BJ (cell line): ENCODE results near the gene PAXIP1. TPM values are rescaled to one million over a fixed set of nuclear protein-coding genes. Genes with fewer than 3 reads are reported as not detected.
A peak's percentile ranks its signal among the peaks of the same experiment; 100 is the strongest.

Source experiments
- CTCF ChIA-PET: fragments of 350-600 bp; formaldehyde crosslinking; extraction: SDS; loops from one replicate; lab custom pipeline; 2021; ENCODE audit warnings: antibody characterized with exemption, inconsistent platforms; lab: Yijun Ruan, JAX
- POLR2A ChIA-PET: fragments of 300-600 bp; sonication (Branson Sonifier 250); formaldehyde crosslinking; extraction: SDS; loops from one replicate; lab custom pipeline; 2021; ENCODE audit warnings: antibody characterized with exemption; lab: Charles Lee
- DNase-seq: peaks from one replicate; pipeline ENCODE4 v3.0.0-alpha.2; 2011; ENCODE audit warnings: low read depth
- H3K27me3 ChIP-seq: 2 replicates; pipeline ENCODE4 v1.6.0; 2011; ENCODE audit warnings: low read length; ENCODE audit not compliant: control insufficient read depth, insufficient read depth
- H3K36me3 ChIP-seq: 2 replicates; pipeline ENCODE4 v1.5.1; 2011; ENCODE audit warnings: low read length; ENCODE audit not compliant: control insufficient read depth, insufficient read depth
- H3K4me3 ChIP-seq: 2 replicates; pipeline ENCODE4 v1.5.1; 2011; ENCODE audit warnings: low read depth, mild to moderate bottlenecking, control low read depth, low read length
- polyA plus RNA-seq: library from polyadenylated mRNA; depleted of rRNA; stranded (reverse); fragments of >200 nt; gene quantifications from 2 replicates; pipeline ENCODE4 v1.2.3, GENCODE V29; 2011
- TF ChIP-seq, protein P1 (sequence below): IDR thresholded peaks from 2 replicates; pipeline ENCODE4 v1.5.1; 2011; ENCODE audit warnings: low read depth, mild to moderate bottlenecking, control low read depth, inconsistent platforms, low read length, moderate library complexity; ENCODE audit not compliant: insufficient read depth

The PAXIP1 gene
- polyA plus RNA-seq, 1 experiment, result 4.6 TPM

DNA sequence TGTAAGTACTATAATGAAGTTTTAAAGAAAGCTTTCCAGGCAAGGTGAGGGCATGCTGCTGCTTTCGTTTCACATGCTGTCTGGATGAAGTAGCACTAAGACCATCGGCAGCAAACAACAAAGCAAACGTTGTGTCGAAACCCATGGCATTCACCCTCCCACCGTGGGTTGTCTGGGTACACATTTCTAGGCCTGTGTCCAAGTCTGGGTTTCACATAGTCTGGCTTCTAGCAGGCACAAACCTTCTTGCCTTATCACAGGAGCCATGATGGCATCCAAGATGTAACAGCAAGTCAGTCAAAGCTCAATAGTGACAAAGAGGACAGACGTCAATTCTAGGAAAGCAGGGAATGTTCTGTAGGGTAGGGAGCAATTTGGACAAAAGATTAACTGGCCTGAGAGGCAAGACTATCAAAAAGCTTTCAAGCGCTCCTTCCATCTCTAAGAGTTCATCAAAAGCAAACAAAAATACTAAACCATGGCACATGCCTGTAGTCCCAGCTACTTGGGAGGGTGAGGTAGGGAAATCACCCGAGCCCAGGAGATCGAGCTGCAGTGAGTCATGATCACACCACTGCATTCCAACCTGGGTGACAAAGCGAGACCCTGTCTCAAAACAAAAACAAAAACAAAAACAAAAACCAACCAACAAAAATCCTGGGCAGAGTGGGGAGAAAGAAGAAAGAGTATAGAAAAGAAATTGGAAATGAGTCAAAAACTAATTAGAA is 42.7 kb downstream of the PAXIP1 start:
- Histone ChIP-seq H3K36me3 (peaks cover 8% of the 10 kb centered on the region), H3K27me3 (no peaks in the 10 kb centered on the region), H3K4me3 (no peak overlapping the region)
- TF ChIP-seq, protein P1, sequence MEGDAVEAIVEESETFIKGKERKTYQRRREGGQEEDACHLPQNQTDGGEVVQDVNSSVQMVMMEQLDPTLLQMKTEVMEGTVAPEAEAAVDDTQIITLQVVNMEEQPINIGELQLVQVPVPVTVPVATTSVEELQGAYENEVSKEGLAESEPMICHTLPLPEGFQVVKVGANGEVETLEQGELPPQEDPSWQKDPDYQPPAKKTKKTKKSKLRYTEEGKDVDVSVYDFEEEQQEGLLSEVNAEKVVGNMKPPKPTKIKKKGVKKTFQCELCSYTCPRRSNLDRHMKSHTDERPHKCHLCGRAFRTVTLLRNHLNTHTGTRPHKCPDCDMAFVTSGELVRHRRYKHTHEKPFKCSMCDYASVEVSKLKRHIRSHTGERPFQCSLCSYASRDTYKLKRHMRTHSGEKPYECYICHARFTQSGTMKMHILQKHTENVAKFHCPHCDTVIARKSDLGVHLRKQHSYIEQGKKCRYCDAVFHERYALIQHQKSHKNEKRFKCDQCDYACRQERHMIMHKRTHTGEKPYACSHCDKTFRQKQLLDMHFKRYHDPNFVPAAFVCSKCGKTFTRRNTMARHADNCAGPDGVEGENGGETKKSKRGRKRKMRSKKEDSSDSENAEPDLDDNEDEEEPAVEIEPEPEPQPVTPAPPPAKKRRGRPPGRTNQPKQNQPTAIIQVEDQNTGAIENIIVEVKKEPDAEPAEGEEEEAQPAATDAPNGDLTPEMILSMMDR, result no peak
- DNase-seq, result no peak
- POLR2A ChIA-PET, result no interaction called here
- CTCF ChIA-PET, result interaction anchor here (1.0 to 1.1 kb wide), 2 partner anchors 16 to 384 kb away, joined by 3 to 5 read pairs; no protein-coding TSS in a partner anchor

DNA sequence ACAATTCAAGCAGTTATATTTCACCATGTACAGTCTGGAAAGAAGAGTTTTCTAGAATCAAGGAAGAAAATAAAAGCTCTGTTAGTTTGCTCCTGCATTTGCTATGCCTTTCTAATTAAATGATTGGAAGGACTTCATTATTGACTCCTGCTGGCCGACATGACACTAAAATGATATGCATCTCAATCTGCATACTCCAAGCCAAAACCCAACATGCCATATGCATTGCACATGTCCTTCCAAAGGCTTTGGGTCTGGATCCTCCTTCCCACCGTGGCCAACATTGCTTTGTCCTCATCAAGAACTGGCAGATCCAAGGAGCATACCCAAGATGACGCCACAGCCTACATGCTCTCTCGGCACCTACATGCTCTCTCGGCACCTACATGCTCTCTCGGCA is 46.5 kb downstream of the PAXIP1 start:
- Histone ChIP-seq H3K36me3 (peaks cover 9% of the 10 kb centered on the region), H3K27me3 (no peaks in the 10 kb centered on the region), H3K4me3 (no peak overlapping the region)
- ChIA-PET CTCF (interaction anchor here (0.6 to 1.1 kb wide), 3 partner anchors 13 to 393 kb away, joined by 3 to 4 read pairs (median 4); no protein-coding TSS in a partner anchor), POLR2A (no interaction called here)
- TF ChIP-seq, protein P1, result no peak
- no peak for DNase-seq

DNA sequence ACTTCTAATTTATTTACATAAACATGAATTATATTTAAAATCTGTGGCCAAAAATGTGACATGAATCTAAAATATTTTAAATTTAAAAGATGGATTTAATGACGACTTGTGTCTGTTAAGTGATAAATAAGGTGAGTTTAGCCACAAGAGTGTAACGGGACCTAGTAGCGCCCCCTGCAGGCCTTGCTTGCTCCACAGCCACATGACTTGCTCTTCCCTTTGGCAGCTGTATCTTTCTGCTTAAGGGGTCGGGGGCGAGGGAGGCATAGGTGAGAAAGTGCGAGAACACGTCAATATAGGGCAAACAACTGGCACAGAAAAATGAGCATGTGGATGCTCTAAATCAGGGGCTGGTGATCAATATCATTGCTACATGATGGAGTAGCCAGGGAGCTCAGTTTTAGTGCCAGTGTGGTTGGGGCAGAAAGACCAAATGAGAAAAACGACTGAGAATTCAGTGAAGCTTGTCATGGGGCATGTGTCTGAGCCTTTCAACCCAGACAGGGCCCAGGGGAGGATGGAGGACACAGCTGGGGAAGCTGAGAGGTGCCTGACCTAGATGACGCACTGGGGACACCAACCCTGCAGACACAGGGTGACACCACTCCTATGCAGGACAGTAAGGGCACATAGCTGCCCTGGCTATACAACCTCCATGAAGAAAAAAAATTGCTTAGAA is 49.8 kb downstream of the PAXIP1 start:
- DNase-seq, result no peak
- no peak overlapping the region for H3K4me3 ChIP-seq
- TF ChIP-seq, protein P1, result peak; percentile 71
- ChIA-PET POLR2A (no interaction called here), CTCF (interaction anchor here (0.7 to 6.0 kb wide), 21 partner anchors 9 to 788 kb away, joined by 3 to 33 read pairs (median 5); no protein-coding TSS in a partner anchor)
- H3K36me3 ChIP-seq, result peaks cover 11% of the 10 kb centered on the region
- no peaks in the 10 kb centered on the region for H3K27me3 ChIP-seq

DNA sequence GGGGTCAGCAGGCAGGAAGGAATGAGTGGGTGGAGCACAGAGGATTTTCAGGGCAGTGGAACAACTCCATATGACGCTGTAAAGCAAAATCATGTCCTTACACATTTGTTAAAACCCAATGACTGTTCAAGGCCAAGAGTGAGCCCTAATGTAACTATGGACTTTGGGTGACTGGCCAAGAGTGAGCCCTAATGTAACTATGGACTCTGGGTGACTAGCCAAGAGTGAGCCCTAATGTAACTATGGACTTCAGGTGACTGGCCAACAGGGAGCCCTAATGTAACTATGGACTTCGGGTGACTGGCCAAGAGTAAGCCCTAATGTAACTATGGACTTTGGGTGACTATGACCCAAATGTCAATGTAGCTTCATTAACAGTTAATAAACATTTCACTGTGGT is 52.0 kb downstream of the PAXIP1 start:
- TF ChIP-seq, protein P1, result no peak
- H3K36me3 ChIP-seq, result peaks cover 13% of the 10 kb centered on the region
- POLR2A ChIA-PET, result no interaction called here
- CTCF ChIA-PET, result interaction anchor here (2.9 to 6.0 kb wide), 3 partner anchors 9 to 37 kb away, joined by 15 to 33 read pairs (median 16); no protein-coding TSS in a partner anchor
- no peak overlapping the region for H3K4me3 ChIP-seq
- H3K27me3 ChIP-seq, result no peaks in the 10 kb centered on the region
- no peak for DNase-seq

DNA sequence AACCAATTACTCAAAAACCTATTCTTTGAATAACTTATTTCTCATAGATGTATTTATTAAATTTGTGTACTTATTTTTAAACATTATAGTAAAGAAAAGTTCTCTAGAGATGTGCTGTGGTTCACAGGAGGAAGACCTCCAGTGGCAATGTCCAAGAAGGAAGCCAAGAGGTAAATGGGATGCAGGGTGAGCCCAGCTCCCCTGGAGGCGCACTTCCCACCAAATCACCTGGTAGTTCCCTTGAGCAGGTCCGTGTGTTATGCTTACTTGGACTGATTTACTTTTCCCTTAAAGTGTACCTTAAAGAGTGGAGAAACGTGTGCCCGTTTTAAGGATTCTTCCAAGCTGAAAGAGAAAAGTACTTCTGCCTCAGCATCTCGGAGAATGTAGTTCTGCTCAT is 55.3 kb downstream of the PAXIP1 start:
- CTCF ChIA-PET, result interaction anchor here (1.3 to 2.0 kb wide), 2 partner anchors 34 to 397 kb away, joined by 5 to 8 read pairs; no protein-coding TSS in a partner anchor
- TF ChIP-seq, protein P1, result no peak
- peaks cover 15% of the 10 kb centered on the region for H3K36me3 ChIP-seq
- no peak overlapping the region for H3K4me3 ChIP-seq
- POLR2A ChIA-PET, result no interaction called here
- no peaks in the 10 kb centered on the region for H3K27me3 ChIP-seq
- DNase-seq, result no peak
